Parathyroid adenoma (tissue), 2 donors: Measurements from ENCODE around the gene LRRC27.

Source experiments
- H2AFZ ChIP-seq: fragments of 300-600 bp; sonication (generic); one replicate; pipeline ENCODE4 v1.7.0; 2017; ENCODE audit warnings: antibody characterized with exemption, mild to moderate bottlenecking
- H3K27ac ChIP-seq: fragments of 300-600 bp; sonication (generic); one replicate; pipeline ENCODE4 v1.7.0; 2017
- H3K27me3 ChIP-seq: fragments of 300-600 bp; sonication (generic); one replicate; pipeline ENCODE4 v1.7.0; 2017; ENCODE audit warnings: low read length; ENCODE audit not compliant: control insufficient read depth, insufficient read depth
- H3K36me3 ChIP-seq: fragments of 300-600 bp; sonication (generic); one replicate; pipeline ENCODE4 v1.7.0; 2017; ENCODE audit warnings: low read length; ENCODE audit not compliant: control insufficient read depth, insufficient read depth
- H3K4me1 ChIP-seq: fragments of 300-600 bp; sonication (generic); one replicate; pipeline ENCODE4 v1.7.0; 2017; ENCODE audit warnings: control low read depth
- H3K4me2 ChIP-seq: fragments of 300-600 bp; sonication (generic); one replicate; pipeline ENCODE4 v1.7.0; 2017; ENCODE audit warnings: low read length
- H3K4me3 ChIP-seq: fragments of 300-600 bp; sonication (generic); one replicate; pipeline ENCODE4 v1.7.0; 2017; ENCODE audit warnings: low read depth, low read length
- H3K79me2 ChIP-seq: fragments of 300-600 bp; sonication (generic); one replicate; pipeline ENCODE4 v1.7.0; 2017; ENCODE audit warnings: control low read depth
- H3K9ac ChIP-seq: fragments of 300-600 bp; sonication (generic); one replicate; pipeline ENCODE4 v1.7.0; 2017; ENCODE audit warnings: mild to moderate bottlenecking
- H3K9me3 ChIP-seq: fragments of 300-600 bp; sonication (generic); one replicate; pipeline ENCODE4 v1.7.0; 2017; ENCODE audit warnings: low read length; ENCODE audit not compliant: control insufficient read depth
- TF ChIP-seq, protein P1 (sequence below): fragments of 300-600 bp; sonication (generic); IDR thresholded peaks from one replicate; pipeline ENCODE4 v1.7.0; 2017; ENCODE audit warnings: antibody characterized with exemption, mild to moderate bottlenecking
- donor health status: primary hyperparathyroidism.

Gene LRRC27

DNA sequence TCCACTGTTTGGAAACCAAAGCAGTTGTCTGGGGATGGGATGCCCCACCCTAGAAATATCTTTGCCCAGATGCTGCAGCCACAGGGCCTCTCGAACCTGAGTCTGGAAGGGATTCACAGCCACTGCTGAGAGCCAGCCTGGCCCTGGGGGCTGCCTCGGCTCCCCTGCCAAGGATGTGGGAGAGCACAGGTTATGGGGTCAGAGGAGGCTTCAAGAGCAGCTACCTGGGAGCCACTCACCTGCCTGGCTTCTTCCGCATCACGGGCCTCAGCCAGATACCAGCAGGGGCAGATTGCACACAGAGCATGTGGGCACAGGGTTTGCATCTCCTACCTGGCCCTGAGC lies 59.7 kb downstream of the LRRC27 start:
- H3K9ac ChIP-seq, result no peak overlapping the region
- H3K79me2 ChIP-seq, result no peaks in the 10 kb centered on the region
- H2AFZ ChIP-seq, result no peak overlapping the region
- no peak overlapping the region for H3K27ac ChIP-seq
- H3K4me1 ChIP-seq, result peaks cover 23% of the 10 kb centered on the region
- H3K9me3 ChIP-seq, result no peaks in the 10 kb centered on the region
- no peak overlapping the region for H3K4me2 ChIP-seq
- H3K36me3 ChIP-seq, result no peaks in the 10 kb centered on the region
- no peaks in the 10 kb centered on the region for H3K27me3 ChIP-seq
- H3K4me3 ChIP-seq, result no peak overlapping the region
- TF ChIP-seq, protein P1, sequence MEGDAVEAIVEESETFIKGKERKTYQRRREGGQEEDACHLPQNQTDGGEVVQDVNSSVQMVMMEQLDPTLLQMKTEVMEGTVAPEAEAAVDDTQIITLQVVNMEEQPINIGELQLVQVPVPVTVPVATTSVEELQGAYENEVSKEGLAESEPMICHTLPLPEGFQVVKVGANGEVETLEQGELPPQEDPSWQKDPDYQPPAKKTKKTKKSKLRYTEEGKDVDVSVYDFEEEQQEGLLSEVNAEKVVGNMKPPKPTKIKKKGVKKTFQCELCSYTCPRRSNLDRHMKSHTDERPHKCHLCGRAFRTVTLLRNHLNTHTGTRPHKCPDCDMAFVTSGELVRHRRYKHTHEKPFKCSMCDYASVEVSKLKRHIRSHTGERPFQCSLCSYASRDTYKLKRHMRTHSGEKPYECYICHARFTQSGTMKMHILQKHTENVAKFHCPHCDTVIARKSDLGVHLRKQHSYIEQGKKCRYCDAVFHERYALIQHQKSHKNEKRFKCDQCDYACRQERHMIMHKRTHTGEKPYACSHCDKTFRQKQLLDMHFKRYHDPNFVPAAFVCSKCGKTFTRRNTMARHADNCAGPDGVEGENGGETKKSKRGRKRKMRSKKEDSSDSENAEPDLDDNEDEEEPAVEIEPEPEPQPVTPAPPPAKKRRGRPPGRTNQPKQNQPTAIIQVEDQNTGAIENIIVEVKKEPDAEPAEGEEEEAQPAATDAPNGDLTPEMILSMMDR, result no peak

DNA sequence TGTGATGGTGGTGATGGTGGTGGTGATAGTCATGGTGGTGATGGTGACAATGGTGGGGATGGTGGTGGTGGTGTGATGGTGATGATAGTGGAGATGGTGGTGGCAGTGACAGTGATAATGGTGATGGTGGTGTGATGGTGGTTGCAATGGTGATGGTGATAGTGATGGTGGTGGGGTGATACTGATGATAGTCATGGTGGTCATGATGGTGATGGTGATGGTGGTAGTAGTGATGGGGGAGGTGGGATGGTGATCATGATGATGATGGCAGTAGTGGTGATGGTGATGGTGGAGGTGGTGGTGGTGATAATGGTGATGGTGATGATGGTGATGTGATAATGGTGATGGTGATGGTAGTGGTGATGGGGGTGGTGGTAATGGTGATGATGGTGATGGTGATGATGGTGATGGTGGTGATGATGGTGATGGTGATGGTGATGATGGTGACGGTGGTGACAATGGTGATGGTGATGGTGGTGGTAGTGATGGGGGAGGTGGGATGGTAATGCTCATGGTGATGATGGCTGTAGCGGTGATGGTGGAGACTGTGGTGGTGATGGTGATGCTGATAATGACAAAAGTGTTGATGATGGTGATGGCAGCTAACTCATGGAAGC lies 60.3 kb downstream of the LRRC27 start:
- Histone ChIP-seq H3K9me3 (no peaks in the 10 kb centered on the region), H3K36me3 (no peaks in the 10 kb centered on the region), H3K4me2 (no peak overlapping the region), H2AFZ (no peak overlapping the region), H3K4me3 (no peak overlapping the region), H3K79me2 (no peaks in the 10 kb centered on the region), H3K4me1 (peaks cover 23% of the 10 kb centered on the region), H3K27ac (no peak overlapping the region), H3K9ac (no peak overlapping the region), H3K27me3 (no peaks in the 10 kb centered on the region)
- TF ChIP-seq, protein P1, result no peak

DNA sequence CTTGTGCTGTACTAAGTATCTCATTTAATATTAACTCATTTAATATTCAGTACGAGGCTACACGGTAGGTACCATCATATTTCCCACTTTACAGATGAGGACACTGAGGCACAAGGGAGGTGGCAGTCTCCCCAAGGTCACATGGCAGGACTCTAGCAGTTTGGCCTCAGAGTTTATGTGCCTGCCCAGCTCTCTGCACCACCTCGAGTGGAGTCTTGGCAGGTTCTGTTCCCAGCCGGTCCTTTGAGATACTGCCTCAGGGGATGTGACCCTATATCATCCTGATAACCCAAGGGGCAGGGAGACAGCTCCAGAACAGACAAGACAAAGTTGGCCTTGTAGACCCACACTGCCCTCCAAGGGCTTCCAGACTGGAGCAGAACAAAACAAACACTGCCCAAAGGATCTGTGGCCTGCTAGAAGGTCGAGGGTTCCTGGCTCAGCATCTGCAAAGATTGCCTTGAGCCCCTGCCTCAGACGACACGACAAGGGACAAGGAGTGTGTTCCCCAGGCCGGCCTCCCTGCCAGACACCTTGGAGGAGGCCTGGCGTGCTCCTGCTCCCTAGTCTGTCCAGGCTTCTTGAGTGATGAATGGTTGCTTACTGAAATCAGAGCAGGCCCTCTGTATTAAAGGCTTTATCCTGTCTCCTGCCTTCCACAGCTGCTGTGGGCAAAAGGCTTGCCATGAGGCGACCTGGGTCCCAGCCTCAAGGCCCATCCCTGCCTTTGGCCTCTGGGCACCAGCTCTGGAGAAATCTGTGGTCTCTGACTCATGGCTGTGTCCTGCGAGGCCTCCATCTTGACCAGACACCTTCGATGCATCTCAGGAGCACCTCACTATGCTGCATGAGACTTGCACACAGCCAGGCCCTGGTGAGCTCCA lies 61.1 kb downstream of the LRRC27 start:
- H3K79me2 ChIP-seq, result no peaks in the 10 kb centered on the region
- TF ChIP-seq, protein P1, result no peak
- no peaks in the 10 kb centered on the region for H3K27me3 ChIP-seq
- no peak overlapping the region for H3K9ac ChIP-seq
- H3K27ac ChIP-seq, result peak overlapping the region; percentile 47
- H2AFZ ChIP-seq, result no peak overlapping the region
- no peaks in the 10 kb centered on the region for H3K9me3 ChIP-seq
- peaks cover 20% of the 10 kb centered on the region for H3K4me1 ChIP-seq
- H3K4me2 ChIP-seq, result no peak overlapping the region
- H3K4me3 ChIP-seq, result no peak overlapping the region
- no peaks in the 10 kb centered on the region for H3K36me3 ChIP-seq

DNA sequence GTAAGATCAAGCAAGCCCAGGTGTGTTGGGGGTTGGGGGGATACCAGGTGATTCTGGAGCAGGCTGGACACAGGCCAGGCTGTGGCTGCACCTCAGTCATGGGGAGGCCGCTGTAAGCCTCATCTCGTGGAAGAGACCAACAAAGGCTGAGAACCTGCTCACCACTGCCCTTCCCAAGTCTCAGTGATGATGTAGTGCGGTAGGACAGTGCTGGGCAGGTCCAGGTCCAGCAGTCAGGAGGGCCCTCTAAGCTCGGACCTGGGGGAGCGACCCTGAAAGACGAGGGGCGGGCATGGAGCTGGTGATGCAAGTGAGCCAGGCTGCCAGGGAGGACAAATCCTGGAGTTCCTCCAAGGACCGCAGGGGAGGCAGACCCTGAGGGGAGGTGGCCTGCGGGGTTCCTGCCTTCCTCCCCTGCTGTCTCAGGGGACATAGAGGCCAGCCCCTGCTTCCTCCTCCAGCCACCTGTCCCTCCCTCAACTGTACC lies 61.7 kb downstream of the LRRC27 start:
- Histone ChIP-seq H3K27me3 (no peaks in the 10 kb centered on the region), H3K27ac (no peak overlapping the region), H2AFZ (no peak overlapping the region), H3K36me3 (no peaks in the 10 kb centered on the region), H3K4me3 (no peak overlapping the region), H3K9me3 (no peaks in the 10 kb centered on the region), H3K4me1 (peaks cover 24% of the 10 kb centered on the region), H3K79me2 (peaks cover 2% of the 10 kb centered on the region), H3K4me2 (no peak overlapping the region), H3K9ac (no peak overlapping the region)
- TF ChIP-seq, protein P1, result no peak
